NCI-H2107 treated with DMSO at 0.1 percent for 48 hours (cell line): ENCODE results near the gene RMI2.
"Not testable (repeated sequence)": the region's sequence is repeated elsewhere in the genome, so short reads cannot be mapped to it uniquely, and the experiment has no call there.

ENCODE experiments used
- DNase-seq: peaks from one replicate; lab custom pipeline; 2025; ENCODE audit not compliant: unreplicated experiment; lab: John Stamatoyannopoulos, UW

Gene RMI2

DNA sequence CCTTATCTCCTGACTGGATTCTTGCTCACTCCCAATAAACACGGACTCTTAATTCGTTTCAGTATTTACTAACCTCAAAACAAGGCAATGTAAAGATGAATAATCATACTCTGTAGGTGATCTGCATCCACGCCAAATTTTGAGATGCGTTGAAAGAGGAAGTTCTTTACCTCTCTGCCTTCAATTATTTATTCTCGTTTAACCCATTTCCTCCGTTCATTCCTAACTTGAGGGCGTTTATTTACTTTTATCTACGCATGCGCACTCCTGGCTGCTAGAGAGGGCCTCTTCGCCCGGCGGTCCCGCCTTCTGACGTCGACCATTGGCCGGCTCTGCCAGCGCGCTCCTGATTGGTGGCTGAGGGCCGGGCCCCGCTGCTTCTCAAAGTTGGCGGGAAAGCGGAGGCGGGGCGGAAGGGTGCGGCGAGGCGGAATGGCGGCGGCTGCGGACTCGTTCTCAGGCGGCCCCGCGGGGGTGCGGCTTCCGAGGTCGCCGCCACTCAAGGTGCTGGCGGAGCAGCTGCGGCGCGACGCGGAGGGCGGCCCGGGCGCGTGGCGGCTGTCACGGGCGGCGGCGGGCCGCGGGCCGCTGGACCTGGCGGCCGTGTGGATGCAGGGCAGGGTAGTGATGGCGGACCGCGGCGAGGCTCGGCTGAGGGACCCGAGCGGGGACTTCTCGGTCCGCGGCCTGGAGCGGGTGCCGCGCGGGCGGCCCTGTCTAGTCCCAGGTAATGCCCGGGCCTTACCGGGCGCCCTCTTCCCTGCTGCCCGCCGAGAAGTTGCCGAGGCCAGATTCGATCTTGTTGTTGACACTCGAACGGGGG is at the start of gene RMI2:
Gene RMI2, plus strand, starts transcription at position 420 of the 823 bp plus-strand sequence. Its CDS starts 13 bp downstream, at position 433.
- DNase-seq = peak; percentile 95

DNA sequence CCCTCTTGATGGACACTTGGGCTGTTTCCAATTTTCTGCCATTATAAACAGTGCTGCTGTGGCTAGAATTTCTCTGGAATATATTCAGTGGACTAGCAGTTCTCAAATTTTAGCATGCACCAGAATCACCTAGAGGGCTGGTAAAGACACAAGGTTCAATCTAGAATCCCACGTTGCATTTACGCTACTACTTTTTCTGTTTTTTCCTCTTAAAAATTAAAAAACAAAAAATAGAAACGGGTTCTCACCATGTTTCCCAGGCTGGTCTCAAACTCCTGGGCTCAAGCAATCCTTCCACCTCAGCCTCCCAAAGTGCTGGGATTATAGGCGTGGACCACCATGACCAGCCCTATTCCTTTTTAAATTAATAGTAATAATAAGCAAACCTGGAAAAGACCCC is 49.6 kb upstream of the RMI2 start:
- DNase-seq = no peak

DNA sequence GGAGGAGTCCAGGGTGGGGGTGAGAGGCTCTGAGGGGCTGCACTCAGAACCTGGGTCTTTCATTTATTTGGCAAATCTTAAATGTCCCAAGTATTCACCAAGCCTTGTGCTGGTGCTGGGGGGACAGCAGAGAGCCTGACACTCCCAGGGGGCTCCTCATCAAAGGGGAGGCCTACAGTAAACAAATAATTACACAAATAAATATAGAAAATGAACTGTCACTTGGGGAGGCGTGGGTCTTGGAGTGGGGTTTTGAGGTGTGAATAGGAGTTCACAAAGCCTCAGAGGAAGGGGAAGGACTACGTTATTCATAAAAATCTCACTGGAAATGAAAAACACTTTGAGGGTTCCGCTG is 48.9 kb upstream of the RMI2 start:
- DNase-seq = no peak

DNA sequence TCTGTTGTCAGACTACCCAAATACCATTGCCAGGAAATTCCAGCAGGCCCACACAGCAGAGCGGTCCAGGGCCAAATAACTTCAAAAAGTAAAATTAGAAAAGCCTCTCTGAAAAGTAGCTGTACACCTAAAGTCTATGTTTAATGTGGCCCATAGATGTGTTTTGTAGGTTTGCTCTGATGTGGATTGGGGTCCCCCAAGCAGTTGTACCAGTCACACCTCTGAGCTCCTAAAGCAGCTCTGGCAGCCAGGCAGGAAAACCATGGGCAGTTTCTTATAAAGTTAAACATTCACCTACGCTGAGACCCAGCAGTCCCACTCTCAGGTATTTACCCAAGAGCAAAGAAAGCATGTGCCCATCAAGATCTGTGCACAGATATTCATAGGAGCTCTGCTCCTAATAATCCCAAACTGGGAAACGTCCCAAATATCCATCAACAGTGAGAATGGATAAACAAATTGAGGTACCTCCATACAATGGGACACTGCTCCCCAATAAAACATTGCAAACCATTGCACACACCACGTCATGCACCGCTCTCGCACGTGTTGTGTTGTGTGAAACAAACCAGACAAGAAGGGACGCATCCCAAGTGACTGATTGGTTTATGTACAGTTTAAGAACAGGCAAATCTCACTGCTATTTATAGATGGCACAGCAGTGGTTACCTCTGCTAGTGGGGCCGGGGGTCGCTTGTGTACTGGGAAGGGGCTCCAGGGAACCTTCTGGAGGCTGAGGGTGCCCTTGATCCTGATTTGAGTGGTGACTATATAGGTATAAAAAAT is 48.4 kb upstream of the RMI2 start:
- no peak for DNase-seq

DNA sequence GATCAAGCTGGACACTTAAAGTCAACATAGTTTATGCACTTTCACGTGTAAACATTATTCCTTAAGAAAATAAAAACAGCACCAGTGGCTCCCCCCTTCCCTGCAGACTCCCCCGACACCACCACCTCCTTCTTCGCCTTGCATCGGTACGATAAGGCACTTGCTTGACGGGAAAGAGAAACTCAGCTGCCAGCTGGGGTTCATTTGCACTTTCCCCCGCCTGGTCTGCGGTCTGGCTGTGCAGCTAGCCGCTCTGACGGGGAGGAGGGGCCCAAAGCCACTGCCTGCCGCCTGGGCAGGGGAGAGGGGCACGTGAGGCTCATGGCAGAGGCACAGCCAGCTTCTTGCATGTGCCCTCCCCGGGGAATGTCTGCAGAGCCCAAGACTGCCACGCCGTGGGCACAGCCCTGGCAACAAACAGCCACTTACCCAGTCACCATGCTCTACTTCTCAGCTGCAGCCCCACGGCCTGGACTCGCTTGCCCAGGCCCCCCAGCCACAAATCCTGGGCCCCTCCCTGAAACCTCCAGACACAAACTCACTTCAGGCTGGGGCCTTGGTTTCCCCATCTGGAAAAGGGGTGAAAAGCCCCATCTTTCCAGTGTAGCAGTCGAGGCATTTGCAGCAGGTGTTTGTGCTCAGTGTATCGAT is 47.6 kb upstream of the RMI2 start:
- peak; percentile 89 for DNase-seq

DNA sequence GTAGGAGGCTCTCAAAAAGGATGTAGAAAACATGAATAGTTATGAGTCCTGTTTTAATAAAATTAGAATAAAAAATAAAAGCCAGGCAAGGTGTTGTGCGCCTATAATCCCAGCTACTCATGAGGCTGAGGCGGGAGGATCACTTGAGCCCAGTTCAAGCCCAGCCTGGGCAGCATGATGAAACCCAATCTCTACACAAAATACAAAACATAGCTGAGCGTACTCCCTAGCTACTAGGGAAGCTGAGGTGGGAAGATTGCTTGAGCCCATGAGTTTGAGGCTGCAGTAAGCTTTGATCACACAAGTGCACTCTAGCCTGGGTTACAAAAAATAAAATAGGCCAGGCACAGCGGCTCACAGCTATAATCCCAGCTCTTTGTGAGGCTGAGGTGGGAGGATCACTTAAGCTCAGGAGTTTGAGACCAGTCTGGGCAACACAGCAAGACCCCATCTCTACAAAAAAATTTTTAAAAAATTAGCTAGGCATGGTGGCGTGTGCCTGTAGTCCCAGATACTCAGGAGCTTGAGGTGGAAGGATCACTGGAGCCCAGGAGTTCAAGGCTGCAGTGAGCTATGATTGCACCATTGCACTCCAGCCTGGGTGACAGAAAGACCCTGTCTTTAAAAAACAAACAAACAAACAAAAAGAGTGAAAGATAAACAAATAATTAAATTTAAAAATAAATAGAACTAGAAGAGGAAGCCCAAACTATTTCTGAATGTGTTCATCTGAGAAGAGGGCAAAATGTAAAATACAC is 46.9 kb upstream of the RMI2 start:
- no peak for DNase-seq

DNA sequence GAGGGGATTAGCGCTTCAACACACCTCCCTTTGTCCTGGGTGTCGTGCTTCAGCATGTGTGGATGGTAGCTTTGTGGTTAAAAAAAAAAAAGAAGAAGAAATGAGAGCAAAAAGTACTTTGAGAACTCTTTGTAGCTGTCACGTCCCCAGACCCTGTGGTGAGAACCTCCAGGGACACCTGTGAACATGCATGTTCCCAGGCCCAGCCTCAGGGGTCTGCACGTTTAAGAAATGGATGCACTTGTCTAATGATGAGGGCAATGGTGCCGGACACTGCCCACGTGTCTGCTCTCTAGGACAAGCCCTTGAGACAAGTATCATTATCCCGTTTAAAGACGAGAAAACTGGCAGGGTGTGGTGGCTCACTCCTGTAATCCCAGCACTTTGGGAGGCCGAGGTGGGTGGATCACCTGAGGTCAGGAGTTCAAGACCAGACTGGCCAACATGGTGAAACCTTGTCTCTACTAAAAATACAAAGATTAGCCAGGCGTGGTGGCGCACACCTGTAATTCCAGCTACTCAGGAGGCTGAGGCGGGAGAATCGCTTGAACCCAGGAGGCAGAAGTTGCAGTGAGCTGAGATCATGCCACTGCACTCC is 46.2 kb upstream of the RMI2 start:
- DNase-seq = not testable (repeated sequence)

DNA sequence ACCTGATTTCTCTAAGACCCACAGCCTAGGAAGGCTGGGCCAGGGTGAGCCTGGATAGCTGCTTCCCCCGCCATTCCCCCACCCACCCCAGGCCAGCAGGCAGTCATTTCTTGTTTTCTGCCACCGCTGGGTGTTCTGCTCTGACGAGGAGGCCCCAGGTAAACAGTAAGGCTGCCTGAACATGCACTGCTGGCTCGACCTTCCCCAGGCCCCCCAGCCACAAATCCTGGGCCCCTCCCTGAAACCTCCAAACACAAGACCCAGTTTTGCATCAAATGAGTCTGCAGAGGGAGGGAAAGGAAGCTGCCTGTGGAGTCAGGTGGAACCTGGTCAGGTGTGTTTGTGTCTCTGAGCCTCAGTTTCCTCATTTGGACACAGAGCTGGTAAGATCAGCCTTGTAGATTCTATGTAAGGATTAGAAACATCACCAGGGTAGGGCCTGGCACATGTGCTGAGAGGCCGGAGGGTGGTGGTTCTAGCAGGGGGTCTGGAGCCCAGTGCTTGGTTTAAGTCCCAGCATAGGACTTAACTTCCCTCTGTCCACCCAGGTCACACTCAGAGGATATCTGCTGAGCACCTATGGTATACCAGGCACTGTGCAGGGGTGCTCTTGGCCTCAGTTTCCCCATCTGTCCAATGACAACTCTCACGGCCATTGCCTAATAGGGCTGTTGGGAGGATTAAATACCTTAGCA is 45.2 kb upstream of the RMI2 start:
- no peak for DNase-seq

DNA sequence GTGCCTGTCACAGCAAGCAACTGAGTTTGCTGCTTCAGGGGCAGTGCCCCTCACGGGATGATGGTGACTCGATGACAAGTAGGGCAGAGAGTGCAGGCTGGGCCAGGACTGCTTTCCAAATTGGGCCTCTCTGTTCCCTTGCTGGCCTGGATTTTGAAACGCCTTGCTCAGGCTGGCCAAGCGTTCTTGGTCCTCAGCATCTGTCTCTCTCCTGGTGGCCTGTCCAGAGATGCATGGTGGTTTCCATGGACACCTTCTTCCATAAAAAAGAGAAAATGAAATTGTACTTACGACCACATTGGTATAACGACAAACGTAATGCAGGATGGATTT is 44.7 kb upstream of the RMI2 start:
- DNase-seq = no peak

DNA sequence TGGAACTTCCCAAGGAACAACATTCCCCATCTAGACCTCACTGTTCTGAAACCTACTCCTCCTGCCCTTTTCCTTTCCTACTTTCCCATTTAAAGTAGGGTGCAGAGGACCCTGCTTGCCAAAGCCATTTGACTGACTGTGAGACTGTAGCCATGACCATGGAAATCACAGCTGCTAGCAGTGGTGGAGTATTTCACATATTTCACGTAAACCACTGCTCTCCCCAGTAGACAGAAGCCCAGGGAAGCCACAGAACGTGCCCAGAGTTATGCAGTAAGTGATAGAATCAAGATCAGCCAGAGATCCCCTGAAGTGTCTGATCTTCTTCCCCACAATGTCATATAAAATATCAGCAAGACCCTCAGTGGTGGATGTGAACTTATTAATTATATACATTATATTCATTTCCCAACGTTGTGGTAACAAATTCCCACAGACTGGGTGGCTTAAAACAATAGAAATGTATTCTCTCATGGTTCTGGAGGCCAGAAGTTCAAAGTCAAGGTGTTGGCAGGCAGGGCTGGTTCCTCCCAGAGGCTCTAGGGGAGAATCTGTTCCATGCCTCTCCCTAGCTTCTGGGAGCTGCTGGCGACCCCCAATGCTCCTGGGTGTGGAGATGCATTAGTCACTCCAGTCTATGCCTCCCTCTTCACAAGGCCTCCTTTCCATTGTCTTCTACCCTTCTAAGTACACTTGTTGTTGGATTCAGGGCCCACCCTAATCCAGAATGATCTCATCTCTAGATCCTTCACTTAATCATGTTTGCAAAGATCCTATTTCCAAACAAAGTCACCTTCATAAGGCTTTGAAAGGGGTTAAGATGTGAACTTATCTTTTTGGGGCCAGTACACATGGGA is 43.4 kb upstream of the RMI2 start:
- no peak for DNase-seq

DNA sequence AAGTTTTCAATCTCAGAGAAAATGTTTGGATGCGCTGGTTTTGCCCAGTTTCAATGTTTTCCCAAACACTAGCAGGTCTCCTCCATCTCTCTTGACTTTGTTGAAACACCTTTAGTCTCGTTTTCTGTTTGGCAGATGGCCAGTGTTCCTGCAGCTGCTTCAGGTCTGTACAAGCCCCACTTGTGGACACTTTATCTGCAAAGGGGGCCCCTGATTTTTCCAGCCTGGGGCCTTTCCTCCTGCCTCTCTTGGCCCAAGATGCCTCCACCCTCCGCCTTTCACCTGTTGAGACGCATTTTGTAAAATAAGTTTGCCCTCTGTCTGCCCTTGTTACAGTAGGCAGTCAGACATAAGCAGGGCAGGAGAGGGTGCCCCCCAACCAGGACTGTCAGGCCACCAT is 42.3 kb upstream of the RMI2 start:
- peak; percentile 69 for DNase-seq

DNA sequence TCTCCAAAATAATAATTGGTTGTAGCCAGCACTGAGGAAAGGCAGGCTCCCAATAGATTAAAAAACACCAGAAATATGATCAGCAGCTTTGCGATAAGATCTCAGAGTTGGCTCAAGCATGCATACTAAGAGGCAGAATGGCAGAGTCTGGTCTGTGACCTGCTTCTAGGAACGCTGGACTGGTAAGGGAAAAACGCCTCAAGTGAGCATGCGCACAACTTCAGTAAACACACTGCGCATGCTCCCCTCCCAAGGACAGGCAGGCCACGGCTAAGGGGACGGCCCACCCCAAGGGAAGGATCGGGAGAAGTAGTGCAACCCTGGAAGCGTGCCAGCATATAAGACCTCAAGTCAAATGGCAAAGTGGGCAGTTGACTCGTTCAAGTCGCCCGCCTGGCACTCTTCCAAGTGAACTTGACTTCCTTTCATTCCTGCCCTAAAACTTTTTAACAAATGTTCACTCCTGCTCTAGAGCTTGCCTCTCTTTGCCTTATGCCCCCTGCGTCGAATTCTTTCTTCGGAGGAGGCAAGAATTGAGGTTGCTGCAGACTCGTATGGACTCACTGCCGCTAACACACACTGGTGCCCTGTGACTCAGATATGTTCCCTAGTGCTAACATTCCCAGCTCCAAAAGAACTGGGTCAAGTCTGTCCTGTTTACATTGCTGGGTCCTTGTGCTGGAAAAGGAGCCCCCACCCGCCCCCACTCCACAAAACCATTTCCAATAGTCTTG is 41.7 kb upstream of the RMI2 start:
- DNase-seq = no peak

DNA sequence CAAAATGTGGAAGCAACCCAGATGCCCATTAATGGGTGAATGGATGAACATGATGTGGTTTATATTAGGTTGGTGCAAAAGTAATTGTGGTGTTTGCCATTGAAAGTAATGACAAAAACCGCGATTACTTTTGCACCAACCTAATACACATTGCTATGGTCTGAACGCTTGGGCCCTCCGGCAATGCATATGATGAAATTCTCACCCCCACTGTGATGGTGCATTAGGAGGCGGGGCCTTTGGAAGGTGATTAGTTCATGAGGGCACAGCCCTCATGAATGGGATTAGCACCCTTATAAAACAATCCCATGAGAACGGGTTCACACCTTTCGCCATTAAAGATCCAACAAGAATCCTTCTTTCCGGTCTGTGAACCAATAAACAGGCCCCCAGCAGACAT is 38.9 kb upstream of the RMI2 start:
- no peak for DNase-seq

DNA sequence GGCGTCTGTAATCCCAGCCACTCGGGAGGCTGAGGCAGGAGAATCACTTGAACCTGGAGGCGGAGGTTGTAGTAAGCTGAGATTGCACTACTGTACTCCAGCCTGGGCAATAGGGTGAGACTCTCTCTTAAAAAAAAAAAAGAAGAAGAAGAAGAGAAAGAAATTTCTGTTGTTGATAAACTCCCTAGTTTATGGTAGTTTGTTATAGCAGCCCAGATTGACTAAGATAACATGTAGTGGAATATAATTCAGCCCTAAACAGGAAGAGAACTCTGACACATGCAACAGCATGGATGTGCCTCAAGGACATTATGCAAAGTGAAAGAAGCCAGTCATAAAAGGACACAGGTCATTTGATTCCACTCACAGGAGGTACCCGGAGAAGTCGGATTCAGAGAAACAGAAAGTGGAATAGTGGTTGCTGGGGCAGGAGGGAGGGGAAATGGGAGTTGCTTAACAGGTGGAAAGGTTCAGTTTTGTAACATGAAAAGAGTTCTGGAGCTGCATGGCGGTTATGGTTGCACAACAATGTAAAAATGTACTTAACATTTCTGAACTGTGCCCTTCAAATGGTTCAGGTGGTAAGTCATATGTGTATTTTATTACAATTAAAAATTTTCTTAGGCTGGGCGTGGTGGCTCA is 38.1 kb upstream of the RMI2 start:
- DNase-seq = no peak

DNA sequence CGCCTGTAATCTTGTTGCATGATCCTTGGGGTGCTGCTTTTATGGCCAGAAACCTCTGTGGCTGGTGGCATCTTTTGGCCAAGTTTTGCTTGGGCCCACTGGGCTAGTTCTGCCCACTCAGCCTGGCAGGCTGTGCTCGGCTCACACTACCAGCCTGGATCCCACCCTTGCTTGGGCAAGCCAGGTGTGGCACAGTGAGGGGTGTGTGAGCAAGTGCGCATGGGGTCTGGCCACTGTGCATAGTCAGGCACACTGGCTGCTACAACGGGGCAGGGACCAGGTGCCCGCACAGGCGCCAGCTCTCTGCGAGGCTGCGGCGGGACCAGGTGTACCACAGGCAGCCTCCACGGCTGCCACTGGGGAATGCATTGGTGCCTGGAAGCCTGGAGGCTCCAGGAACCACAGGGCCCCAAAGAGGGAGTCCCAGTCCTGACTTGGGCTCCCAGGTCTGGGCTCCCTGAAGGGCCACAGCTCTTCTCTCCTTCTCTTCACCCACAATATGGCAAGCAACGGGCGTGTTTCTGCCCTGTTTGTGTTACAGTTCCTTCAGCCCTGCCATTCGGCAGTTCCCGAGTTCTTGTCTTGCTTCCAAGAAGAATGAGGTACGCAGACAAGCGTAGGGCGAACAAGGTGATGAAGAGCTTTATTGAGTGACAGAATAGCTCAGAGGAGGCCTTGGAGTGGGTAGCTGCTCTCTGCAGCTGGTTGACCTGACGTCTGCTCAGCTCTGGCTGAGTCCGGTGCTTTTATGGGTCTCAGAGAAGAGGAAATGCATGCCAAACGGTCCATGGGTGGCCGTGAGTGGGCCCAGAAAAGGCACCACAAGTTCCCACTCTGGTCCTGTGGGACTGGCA is 37.4 kb upstream of the RMI2 start:
- no peak for DNase-seq

DNA sequence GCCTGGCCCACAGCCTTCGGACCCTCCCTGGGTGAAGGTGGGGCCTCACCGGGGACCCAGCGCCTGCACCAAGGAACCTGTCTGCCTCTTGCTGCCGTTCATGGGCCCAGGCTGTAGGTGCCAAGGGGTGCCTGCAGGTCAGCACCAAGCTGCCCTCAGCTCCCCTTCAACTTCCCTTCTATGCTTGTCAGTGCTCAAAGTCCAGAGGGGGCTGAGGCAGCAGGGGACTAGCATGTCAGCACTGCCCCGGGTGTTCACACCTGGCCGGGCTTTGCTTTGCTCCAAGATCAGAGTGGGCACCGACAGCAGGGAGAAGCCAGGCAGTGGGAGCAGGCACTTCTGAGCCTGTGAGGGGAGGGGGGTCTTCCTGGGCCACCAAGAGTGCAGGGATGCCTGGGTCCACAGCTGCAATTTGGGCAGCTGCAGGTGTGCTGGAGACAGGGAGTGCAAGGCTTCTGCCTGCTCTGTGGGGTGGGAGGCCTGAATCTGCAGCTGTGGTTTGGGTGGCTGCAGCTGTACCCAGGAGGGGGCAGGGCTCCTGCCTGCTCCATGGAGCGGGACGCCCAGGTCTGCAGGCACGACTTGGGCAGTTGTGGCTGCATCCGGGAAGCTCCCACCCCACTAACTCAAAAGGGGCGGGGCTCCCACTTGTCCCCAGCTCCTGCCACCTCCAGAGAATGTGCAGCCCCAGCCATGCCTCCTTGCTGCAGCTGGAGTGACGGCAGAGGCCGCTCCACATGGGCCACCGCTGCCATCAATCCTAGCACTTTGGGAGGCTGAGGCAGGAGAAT is 36.6 kb upstream of the RMI2 start:
- no peak for DNase-seq
